Activated naive CD8-positive, alpha-beta T cell treated with anti-CD3 and anti-CD28 coated beads for 36 hours (primary cell): Measurements from ENCODE around the gene PLD1. TPM values are rescaled to one million over a fixed set of nuclear protein-coding genes. Genes with fewer than 3 reads are reported as not detected.
"Not testable (repeated sequence)": the region's sequence is repeated elsewhere in the genome, so short reads cannot be mapped to it uniquely, and the experiment has no call there.

Experiments
- DNase-seq: peaks from one replicate; pipeline ENCODE4 v3.0.0; 2021
- H3K27ac Mint-ChIP-seq: one replicate; pipeline ENCODE4 v1.8.0; 2022; ENCODE audit warnings: mild to moderate bottlenecking, moderate library complexity, mixed read lengths
- H3K27me3 Mint-ChIP-seq: one replicate; pipeline ENCODE4 v1.8.0; 2022; ENCODE audit warnings: mild to moderate bottlenecking, mixed read lengths
- H3K36me3 Mint-ChIP-seq: one replicate; pipeline ENCODE4 v1.8.0; 2021; ENCODE audit warnings: mild to moderate bottlenecking, mixed read lengths
- H3K4me1 Mint-ChIP-seq: one replicate; pipeline ENCODE4 v1.8.0; 2021; ENCODE audit warnings: mixed read lengths
- H3K4me3 Mint-ChIP-seq: one replicate; pipeline ENCODE4 v1.8.0; 2022; ENCODE audit warnings: mild to moderate bottlenecking, moderate library complexity, mixed read lengths
- H3K9me3 Mint-ChIP-seq: one replicate; pipeline ENCODE4 v1.8.0; 2022; ENCODE audit warnings: mixed read lengths
- total RNA-seq, 2 experiments: library from RNA; stranded (reverse); gene quantifications; one replicate each; pipeline ENCODE4 v1.2.3, GENCODE V29; 2021

The PLD1 gene
- total RNA-seq, 2 experiments from 2014 or later, result 0.18 to 0.52 TPM

- no peaks in the 10 kb centered on the region for H3K36me3 Mint-ChIP-seq
- H3K27me3 Mint-ChIP-seq, result peaks cover 26% of the 10 kb centered on the region
- H3K4me1 Mint-ChIP-seq, result peaks cover 2% of the 10 kb centered on the region
- no peak overlapping the region for H3K27ac Mint-ChIP-seq
- H3K9me3 Mint-ChIP-seq, result no peaks in the 10 kb centered on the region
- no peak for DNase-seq
- H3K4me3 Mint-ChIP-seq, result no peak overlapping the region
These were observed 19.7 kb upstream of the PLD1 start for GRCh38 chr3:171829841-171830517.

- H3K27ac Mint-ChIP-seq, result no peak overlapping the region
- H3K36me3 Mint-ChIP-seq, result no peaks in the 10 kb centered on the region
- H3K27me3 Mint-ChIP-seq, result peaks cover 30% of the 10 kb centered on the region
- no peak overlapping the region for H3K4me3 Mint-ChIP-seq
- peaks cover 2% of the 10 kb centered on the region for H3K4me1 Mint-ChIP-seq
- no peak for DNase-seq
- no peaks in the 10 kb centered on the region for H3K9me3 Mint-ChIP-seq
These were observed 18.9 kb upstream of the PLD1 start for GRCh38 chr3:171828902-171829770.

DNA sequence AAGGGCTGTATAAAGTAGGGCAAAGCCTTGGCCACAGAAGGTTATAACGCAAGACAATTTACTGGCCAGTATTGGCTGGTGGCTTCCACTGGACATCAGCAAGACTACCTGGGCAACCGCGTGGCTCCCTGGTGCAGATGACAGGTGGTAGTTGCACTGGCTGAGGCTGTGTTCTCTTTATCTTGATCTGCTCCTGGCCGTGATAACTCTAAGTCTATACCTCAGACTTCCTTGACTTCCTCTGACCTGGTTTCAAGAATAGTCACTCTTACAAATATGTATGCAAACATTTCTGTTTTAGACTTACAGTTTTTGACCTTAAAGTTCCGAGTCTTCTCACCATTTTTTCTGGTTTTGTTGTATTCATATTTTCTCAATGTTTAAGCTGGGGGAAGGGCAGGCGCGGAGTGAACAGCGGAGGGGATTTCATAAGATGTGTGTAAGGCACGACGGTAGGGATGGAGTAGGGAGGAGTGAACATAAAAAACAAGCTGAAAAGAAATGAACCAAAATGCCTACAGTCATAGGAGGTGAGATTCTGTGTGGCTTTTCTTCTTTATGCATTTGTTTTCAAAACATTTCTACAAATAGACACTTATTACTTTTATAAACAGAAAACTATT lies 17.7 kb upstream of the PLD1 start:
- Mint-ChIP-seq H3K9me3 (no peaks in the 10 kb centered on the region), H3K27me3 (peaks cover 38% of the 10 kb centered on the region), H3K4me3 (no peak overlapping the region), H3K27ac (no peak overlapping the region), H3K4me1 (peaks cover 2% of the 10 kb centered on the region), H3K36me3 (no peaks in the 10 kb centered on the region)
- DNase-seq, result no peak

DNA sequence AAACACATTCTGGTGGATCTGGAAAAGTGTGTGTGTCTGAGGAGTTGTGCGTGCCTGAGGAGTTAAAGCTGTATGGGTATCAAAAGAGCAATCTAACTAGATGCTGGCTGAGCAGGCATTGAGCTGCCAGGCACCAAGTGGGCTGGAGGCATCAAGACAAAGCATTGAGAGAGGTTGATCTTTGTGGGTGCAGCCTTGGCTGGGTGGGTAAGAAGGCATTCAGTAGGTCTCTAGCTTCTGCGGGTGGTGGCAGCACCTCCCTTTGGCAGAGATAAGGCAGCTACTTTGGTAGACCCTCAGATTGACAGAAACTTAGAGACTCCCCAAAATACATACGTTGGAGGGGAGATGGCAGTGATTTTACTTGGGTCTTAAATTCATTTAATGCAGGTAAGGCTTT lies 17.1 kb upstream of the PLD1 start:
- Mint-ChIP-seq H3K27ac (no peak overlapping the region), H3K36me3 (no peaks in the 10 kb centered on the region), H3K27me3 (peaks cover 33% of the 10 kb centered on the region), H3K4me3 (no peak overlapping the region), H3K4me1 (peaks cover 5% of the 10 kb centered on the region), H3K9me3 (no peaks in the 10 kb centered on the region)
- DNase-seq, result no peak

DNA sequence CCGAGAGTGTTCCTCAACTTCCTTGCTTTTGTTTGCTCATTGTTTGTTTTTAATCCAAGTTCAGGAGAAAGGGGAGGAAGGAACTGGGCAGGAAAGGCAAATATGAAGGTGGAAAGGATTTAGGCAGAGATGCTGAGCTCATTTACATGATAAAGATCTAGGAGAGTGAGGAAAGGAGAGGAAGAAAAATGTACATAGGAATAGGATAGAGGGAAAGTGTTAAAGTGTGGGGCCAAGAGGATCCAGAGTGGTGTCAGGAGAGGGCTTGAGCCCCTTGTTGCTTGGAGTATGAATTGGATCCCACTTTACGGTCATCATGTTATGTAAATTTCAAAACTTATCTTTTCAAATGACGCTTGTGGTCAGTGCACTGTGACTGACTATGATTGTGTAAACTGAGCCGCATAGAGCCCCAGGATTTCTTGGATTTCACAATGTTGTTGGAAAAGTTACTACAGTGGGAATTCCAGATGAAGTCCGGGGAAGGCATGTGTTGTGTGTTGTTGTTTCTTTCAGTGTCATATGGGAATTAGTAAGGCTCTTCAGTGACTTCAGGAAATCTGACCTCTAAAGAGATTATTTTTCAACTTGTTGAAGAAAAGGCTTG lies 15.0 kb upstream of the PLD1 start:
- no peak for DNase-seq
- H3K4me3 Mint-ChIP-seq, result no peak overlapping the region
- peaks cover 40% of the 10 kb centered on the region for H3K27me3 Mint-ChIP-seq
- no peak overlapping the region for H3K27ac Mint-ChIP-seq
- no peaks in the 10 kb centered on the region for H3K9me3 Mint-ChIP-seq
- H3K36me3 Mint-ChIP-seq, result no peaks in the 10 kb centered on the region
- peaks cover 12% of the 10 kb centered on the region for H3K4me1 Mint-ChIP-seq

GRCh38 chr3:171824824-171825221 lies 14.5 kb upstream of the PLD1 start:
- Mint-ChIP-seq H3K4me3 (no peak overlapping the region), H3K36me3 (no peaks in the 10 kb centered on the region), H3K27me3 (peaks cover 36% of the 10 kb centered on the region), H3K27ac (no peak overlapping the region), H3K4me1 (peaks cover 12% of the 10 kb centered on the region), H3K9me3 (no peaks in the 10 kb centered on the region)
- no peak for DNase-seq

- H3K4me3 Mint-ChIP-seq, result no peak overlapping the region
- no peaks in the 10 kb centered on the region for H3K36me3 Mint-ChIP-seq
- no peak for DNase-seq
- H3K9me3 Mint-ChIP-seq, result no peaks in the 10 kb centered on the region
- H3K27me3 Mint-ChIP-seq, result peaks cover 37% of the 10 kb centered on the region
- no peak overlapping the region for H3K27ac Mint-ChIP-seq
- H3K4me1 Mint-ChIP-seq, result peaks cover 12% of the 10 kb centered on the region
These were observed 13.8 kb upstream of the PLD1 start for GRCh38 chr3:171824116-171824515.

- Mint-ChIP-seq H3K9me3 (peaks cover 1% of the 10 kb centered on the region), H3K36me3 (no peaks in the 10 kb centered on the region), H3K27ac (no peak overlapping the region), H3K4me3 (no peak overlapping the region), H3K4me1 (peaks cover 10% of the 10 kb centered on the region), H3K27me3 (peaks cover 39% of the 10 kb centered on the region)
- DNase-seq, result no peak
These were observed 12.3 kb upstream of the PLD1 start for GRCh38 chr3:171822431-171823106.

GRCh38 chr3:171821778-171822358 lies 11.6 kb upstream of the PLD1 start:
- no peak for DNase-seq
- Mint-ChIP-seq H3K4me1 (peaks cover 10% of the 10 kb centered on the region), H3K4me3 (no peak overlapping the region), H3K9me3 (peaks cover 1% of the 10 kb centered on the region), H3K36me3 (no peaks in the 10 kb centered on the region), H3K27ac (no peak overlapping the region), H3K27me3 (peaks cover 33% of the 10 kb centered on the region)

- H3K9me3 Mint-ChIP-seq, result peaks cover 1% of the 10 kb centered on the region
These were observed 10.8 kb upstream of the PLD1 start for GRCh38 chr3:171821044-171821443.

GRCh38 chr3:171817074-171817800 lies 7.0 kb upstream of the PLD1 start:
- DNase-seq, result no peak
- Mint-ChIP-seq H3K4me3 (no peak overlapping the region), H3K27ac (no peak overlapping the region), H3K27me3 (peaks cover 42% of the 10 kb centered on the region), H3K9me3 (peaks cover 1% of the 10 kb centered on the region), H3K4me1 (peaks cover 13% of the 10 kb centered on the region), H3K36me3 (no peaks in the 10 kb centered on the region)

More at GRCh38 chr3:171821044-171821443, 10.8 kb upstream of the PLD1 start:
- Mint-ChIP-seq H3K36me3 (no peaks in the 10 kb centered on the region), H3K4me1 (peaks cover 10% of the 10 kb centered on the region), H3K4me3 (no peak overlapping the region), H3K27me3 (peaks cover 34% of the 10 kb centered on the region), H3K27ac (no peak overlapping the region)
- DNase-seq, result no peak

DNA sequence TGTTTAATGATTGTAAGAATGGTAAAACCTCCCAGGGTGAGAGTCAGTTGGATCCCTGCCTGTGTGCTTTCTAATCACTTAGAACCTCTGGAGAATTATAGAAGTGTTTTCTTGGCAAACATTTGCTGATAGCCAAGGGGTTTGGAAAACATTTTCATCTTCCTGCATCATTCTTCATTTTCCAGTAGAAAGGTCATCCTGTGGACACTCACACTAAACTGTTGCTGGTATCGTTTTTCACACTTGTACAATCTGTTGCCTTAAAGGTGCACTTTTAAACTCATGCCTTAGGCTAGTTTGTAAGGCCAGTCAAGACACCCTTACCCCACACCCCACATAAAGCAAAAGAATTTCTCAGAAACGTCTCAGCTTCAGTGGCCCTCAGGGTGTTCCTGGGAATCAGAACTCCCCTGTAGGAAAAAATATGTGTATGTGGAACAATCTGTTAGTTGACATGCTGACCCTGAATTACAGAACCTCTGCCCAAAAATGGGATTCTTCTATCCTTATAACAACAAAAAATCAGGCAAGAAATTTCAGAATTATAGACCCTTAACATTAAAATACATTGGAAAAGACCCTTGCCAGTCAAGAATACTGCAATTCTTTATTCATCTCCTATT lies 5.8 kb upstream of the PLD1 start:
- no peak for DNase-seq
- Mint-ChIP-seq H3K4me3 (no peak overlapping the region), H3K27ac (no peak overlapping the region), H3K4me1 (peaks cover 7% of the 10 kb centered on the region), H3K27me3 (peaks cover 49% of the 10 kb centered on the region), H3K9me3 (peaks cover 1% of the 10 kb centered on the region), H3K36me3 (no peaks in the 10 kb centered on the region)

- H3K36me3 Mint-ChIP-seq, DNase-seq, H3K27ac Mint-ChIP-seq, H3K4me3 Mint-ChIP-seq, H3K9me3 Mint-ChIP-seq: not testable (repeated sequence)
- peaks cover 12% of the 10 kb centered on the region for H3K4me1 Mint-ChIP-seq
- peaks cover 55% of the 10 kb centered on the region for H3K27me3 Mint-ChIP-seq
These were observed 4.4 kb upstream of the PLD1 start for GRCh38 chr3:171814662-171815061.
